WTC11 (cell line): Measurements from ENCODE around the gene NUDT6. TPM values are rescaled to one million over a fixed set of nuclear protein-coding genes. Genes with fewer than 3 reads are reported as not detected.

Source experiments
- ATAC-seq: fragments of 200-7000 bp; cut with Tn5 transposase; 2 replicates; pipeline ENCODE4 v1.10.0; 2021; ENCODE audit warnings: mild to moderate bottlenecking, moderate library complexity
- CTCF ChIA-PET: fragments of 300-600 bp; sonication (Branson Sonifier 250); formaldehyde crosslinking; loops from one replicate; lab custom pipeline; 2021; ENCODE audit warnings: antibody characterized with exemption; lab: Charles Lee
- POLR2A ChIA-PET: fragments of 350-600 bp; sonication (Branson Sonifier 250); formaldehyde crosslinking; loops from one replicate; lab custom pipeline; 2021; ENCODE audit warnings: antibody characterized with exemption; lab: Charles Lee
- DNase-seq: peaks from one replicate; pipeline ENCODE4 v3.0.0; 2021; ENCODE audit warnings: low spot score
- H3K27ac Mint-ChIP-seq: 2 replicates; pipeline ENCODE4 v1.8.0; 2021; ENCODE audit warnings: mixed read lengths
- H3K27me3 Mint-ChIP-seq: 2 replicates; pipeline ENCODE4 v1.8.0; 2021; ENCODE audit warnings: low read depth, mild to moderate bottlenecking, moderate library complexity, mixed read lengths
- H3K36me3 Mint-ChIP-seq: 2 replicates; pipeline ENCODE4 v1.8.0; 2021; ENCODE audit warnings: mixed read lengths
- H3K4me1 Mint-ChIP-seq: 2 replicates; pipeline ENCODE4 v1.8.0; 2022; ENCODE audit warnings: mixed read lengths
- H3K4me3 Mint-ChIP-seq: 2 replicates; pipeline ENCODE4 v1.8.0; 2021; ENCODE audit warnings: mild to moderate bottlenecking, moderate library complexity, mixed read lengths
- H3K9me3 Mint-ChIP-seq: 2 replicates; pipeline ENCODE4 v1.8.0; 2021; ENCODE audit warnings: mixed read lengths
- AR ChIP-seq: fragments of 250-450 bp; sonication (Bioruptor Pico); IDR thresholded peaks from 2 replicates; pipeline ENCODE4 v1.9.0; 2021; ENCODE audit warnings: mild to moderate bottlenecking
- ATF3 ChIP-seq: sonication (generic); formaldehyde crosslinking; conservative IDR thresholded peaks from 2 replicates; pipeline ENCODE4 v1.8.1; 2022; ENCODE audit warnings: mild to moderate bottlenecking, missing genetic modification reagents
- ERG ChIP-seq: fragments of 250-450 bp; sonication (Bioruptor Pico); IDR thresholded peaks from 2 replicates; pipeline ENCODE4 v1.8.0; 2021; ENCODE audit warnings: mild to moderate bottlenecking
- GABPB1 ChIP-seq: sonication (generic); formaldehyde crosslinking; IDR thresholded peaks from 2 replicates; pipeline ENCODE4 v1.8.1; 2023; ENCODE audit warnings: mild to moderate bottlenecking, missing genetic modification reagents
- IRF1 ChIP-seq: sonication (generic); formaldehyde crosslinking; IDR thresholded peaks from 2 replicates; pipeline ENCODE4 v1.8.0; 2023; ENCODE audit warnings: missing genetic modification reagents
- MLX ChIP-seq: sonication (generic); formaldehyde crosslinking; IDR thresholded peaks from 2 replicates; pipeline ENCODE4 v1.8.1; 2023; ENCODE audit warnings: mild to moderate bottlenecking, missing genetic modification reagents, moderate library complexity
- NR2C2 ChIP-seq: sonication (generic); formaldehyde crosslinking; IDR thresholded peaks from 2 replicates; pipeline ENCODE4 v1.8.0; 2022; ENCODE audit warnings: mild to moderate bottlenecking, missing genetic modification reagents
- PRDM15 ChIP-seq: sonication (generic); formaldehyde crosslinking; IDR thresholded peaks from 2 replicates; pipeline ENCODE4 v1.8.0; 2022; ENCODE audit warnings: missing genetic modification reagents
- RELA ChIP-seq: sonication (generic); formaldehyde crosslinking; IDR thresholded peaks from 2 replicates; pipeline ENCODE4 v1.8.1; 2022; ENCODE audit warnings: missing genetic modification reagents, mild to moderate bottlenecking, borderline replicate concordance
- SP1 ChIP-seq: sonication (generic); formaldehyde crosslinking; conservative IDR thresholded peaks from 2 replicates; pipeline ENCODE4 v1.8.1; 2022; ENCODE audit warnings: missing genetic modification reagents
- USF1 ChIP-seq: sonication (generic); formaldehyde crosslinking; IDR thresholded peaks from 2 replicates; pipeline ENCODE4 v1.8.0; 2022; ENCODE audit warnings: mild to moderate bottlenecking, missing genetic modification reagents
- ZNF121 ChIP-seq: sonication (generic); formaldehyde crosslinking; IDR thresholded peaks from 2 replicates; pipeline ENCODE4 v1.8.0; 2023; ENCODE audit warnings: missing genetic modification reagents
- ZNF138 ChIP-seq: sonication (generic); formaldehyde crosslinking; conservative IDR thresholded peaks from 2 replicates; pipeline ENCODE4 v1.8.1; 2022; ENCODE audit warnings: mild to moderate bottlenecking, moderate library complexity, missing genetic modification reagents
- ZNF425 ChIP-seq: fragments of 250-450 bp; sonication (Bioruptor Pico); conservative IDR thresholded peaks from 2 replicates; pipeline ENCODE4 v1.9.0; 2021; ENCODE audit warnings: mild to moderate bottlenecking
- total RNA-seq: library from RNA; stranded (reverse); gene quantifications from 3 replicates; pipeline ENCODE4 v1.2.3, GENCODE V29; 2021

Gene NUDT6
- total RNA-seq, 1 experiment from 2014 or later, result 8.4 TPM

- no peak for TF ChIP-seq ZNF425
- 0 out of 2 replicates have a peak, but pooled peaks have one; percentile 41 for TF ChIP-seq USF1 (CRISPR knock-in tag)
- peak; percentile 92 for TF ChIP-seq SP1 (CRISPR knock-in tag)
- peak; percentile 83 for TF ChIP-seq GABPB1 (CRISPR knock-in tag)
These were observed 597 bp upstream of the NUDT6 start (continued) for GRCh38 chr4:122922877-122923511.

GRCh38 chr4:122921300-122921699 lies 1.1 kb downstream of the NUDT6 start:
- POLR2A ChIA-PET, result interaction anchor here (1.8 kb wide), 1 partner anchor 124 kb away, joined by 6 read pairs; no protein-coding TSS in a partner anchor
- TF ChIP-seq ATF3 (CRISPR knock-in tag) (no peak), RELA (CRISPR knock-in tag) (no peak), ZNF138 (CRISPR knock-in tag) (no peak), PRDM15 (CRISPR knock-in tag) (no peak), MLX (CRISPR knock-in tag) (no peak), IRF1 (no peak), AR (CRISPR knock-in tag) (no peak), USF1 (CRISPR knock-in tag) (no peak), ZNF121 (CRISPR knock-in tag) (no peak; the same call in 1 of the 2 replicates), ERG (CRISPR knock-in tag) (no peak), NR2C2 (CRISPR knock-in tag) (no peak)
- TF ChIP-seq, all 79 proteins: peak for 0
- no peak for DNase-seq
- Mint-ChIP-seq H3K9me3 (no peaks in the 10 kb centered on the region), H3K27ac (no peak overlapping the region), H3K4me1 (peaks cover 9% of the 10 kb centered on the region), H3K4me3 (no peak overlapping the region), H3K27me3 (no peaks in the 10 kb centered on the region), H3K36me3 (no peaks in the 10 kb centered on the region)
- no peak for ATAC-seq
- CTCF ChIA-PET, result interaction anchor here (0.7 kb wide), 1 partner anchor 395 kb away, joined by 7 read pairs; no protein-coding TSS in a partner anchor
